B cell (primary cell): ENCODE measurements around the gene LYZL6. TPM values are rescaled to one million over a fixed set of nuclear protein-coding genes. Genes with fewer than 3 reads are reported as not detected.

ENCODE experiments used
- ATAC-seq: fragments of 200-7000 bp; cut with Tn5 transposase; one replicate; pipeline ENCODE4 v1.10.0; 2021; ENCODE audit warnings: low read depth, mild to moderate bottlenecking, moderate number of reproducible peaks, moderate library complexity
- CTCF ChIA-PET: fragments of 350-600 bp; sonication (Branson Sonifier 250); formaldehyde crosslinking; loops from one replicate; lab custom pipeline; 2021; ENCODE audit warnings: antibody characterized with exemption, inconsistent platforms; lab: Charles Lee
- POLR2A ChIA-PET: fragments of 350-600 bp; sonication (Branson Sonifier 250); formaldehyde crosslinking; loops from one replicate; lab custom pipeline; 2021; ENCODE audit warnings: antibody characterized with exemption; lab: Charles Lee
- DNase-seq: peaks from one replicate; pipeline ENCODE4 v3.0.0; 2013
- H2AFZ ChIP-seq: 2 replicates; pipeline ENCODE4 v1.6.1; 2012; ENCODE audit warnings: mild to moderate bottlenecking, low read depth, low read length; ENCODE audit not compliant: insufficient read depth, poor library complexity, severe bottlenecking
- H3K27ac ChIP-seq, 2 donors: 1 replicate in 1 of 2; 2 replicates in 1 of 2; pipeline ENCODE4 v1.5.1; 2012 to 2013; ENCODE audit warnings: low read length in 2 of 2, mild to moderate bottlenecking in 2 of 2, moderate library complexity in 1 of 2
- H3K27me3 ChIP-seq, 4 experiments: fragments of 200-600 bp in 1 of 4; sonication (generic) in 1 of 4; replicated peaks in 1 of 4; 1 replicate in 2 of 4; 2 replicates in 2 of 4; pipeline versions ENCODE4 v1.6.1 to v1.7.0; 2013 to 2016; ENCODE audit warnings: low read length in 3 of 4, mild to moderate bottlenecking in 2 of 4, mixed read lengths in 1 of 4, moderate library complexity in 1 of 4; ENCODE audit not compliant: insufficient read depth in 4 of 4, control insufficient read depth in 3 of 4; ENCODE audit errors: control extremely low read depth in 1 of 4
- H3K36me3 ChIP-seq, 2 experiments: replicated peaks in 1 of 2; 1 replicate in 1 of 2; 2 replicates in 1 of 2; pipeline versions ENCODE4 v1.6.1 to v1.7.1; 2013; ENCODE audit warnings: low read length in 1 of 2; ENCODE audit not compliant: insufficient read depth in 2 of 2, control insufficient read depth in 1 of 2; ENCODE audit errors: control extremely low read depth in 1 of 2, extremely low read depth in 1 of 2
- H3K4me1 ChIP-seq, 2 donors: fragments of 200-600 bp in 1 of 2; sonication (generic) in 1 of 2; 1 replicate in 1 of 2; 2 replicates in 1 of 2; pipeline versions ENCODE4 v1.5.1 to v1.6.1; 2013 to 2017; ENCODE audit warnings: low read length in 2 of 2; ENCODE audit not compliant: control insufficient read depth in 2 of 2, insufficient read depth in 2 of 2
- H3K4me2 ChIP-seq: replicated peaks from 2 replicates; pipeline ENCODE3; 2012; ENCODE audit warnings: mild to moderate bottlenecking, low read depth, low read length; ENCODE audit not compliant: poor library complexity, severe bottlenecking
- H3K4me3 ChIP-seq, 5 experiments: fragments of 200-600 bp in 1 of 5; sonication (generic) in 1 of 5; 1 replicate in 3 of 5; 2 replicates in 2 of 5; pipeline versions ENCODE4 v1.5.1 to v1.7.0; 2011 to 2016; ENCODE audit warnings: low read length in 4 of 5, mild to moderate bottlenecking in 4 of 5, low read depth in 2 of 5, control low read depth in 1 of 5, moderate library complexity in 1 of 5; ENCODE audit not compliant: insufficient read depth in 1 of 5; ENCODE audit errors: control extremely low read depth in 1 of 5, extremely low read depth in 1 of 5
- H3K79me2 ChIP-seq: fragments of 200-600 bp; sonication (generic); one replicate; pipeline ENCODE4 v1.6.0; 2016; ENCODE audit warnings: low read length; ENCODE audit not compliant: control insufficient read depth, insufficient read depth
- H3K9ac ChIP-seq: fragments of 200-600 bp; sonication (generic); 2 replicates; pipeline ENCODE4 v1.6.1; 2017; ENCODE audit warnings: mild to moderate bottlenecking, low read length, moderate library complexity
- H3K9me3 ChIP-seq, 3 donors: one replicate each; pipeline versions ENCODE4 v1.6.1 to v1.7.1; 2013; ENCODE audit warnings: low read length in 2 of 3; ENCODE audit not compliant: control insufficient read depth in 2 of 3, insufficient read depth in 1 of 3; ENCODE audit errors: control extremely low read depth in 1 of 3
- H4K20me1 ChIP-seq: 2 replicates; pipeline ENCODE4 v1.6.0; 2012; ENCODE audit warnings: mild to moderate bottlenecking, low read length; ENCODE audit not compliant: insufficient read depth, control insufficient read depth, poor library complexity, severe bottlenecking
- H3K27ac Mint-ChIP-seq: one replicate; pipeline ENCODE4 v1.8.0; 2021; ENCODE audit warnings: mixed read lengths
- H3K27me3 Mint-ChIP-seq: one replicate; pipeline ENCODE4 v1.8.0; 2021; ENCODE audit warnings: mixed read lengths
- H3K4me1 Mint-ChIP-seq: one replicate; pipeline ENCODE4 v1.8.0; 2021; ENCODE audit warnings: mixed read lengths
- H3K4me3 Mint-ChIP-seq: one replicate; pipeline ENCODE4 v1.8.0; 2021; ENCODE audit warnings: mixed read lengths
- H3K9me3 Mint-ChIP-seq: one replicate; pipeline ENCODE4 v1.8.0; 2022; ENCODE audit warnings: mixed read lengths; ENCODE audit not compliant: insufficient read depth
- EZH2 ChIP-seq: IDR thresholded peaks from 2 replicates; pipeline ENCODE4 v1.6.1; 2012; ENCODE audit warnings: borderline replicate concordance, low read depth, mild to moderate bottlenecking, moderate library complexity, low read length; ENCODE audit not compliant: insufficient read depth, poor library complexity, severe bottlenecking
- WGBS: methylation state at CpG from one replicate; pipeline ENCODE4 v1.1.5; 2013; ENCODE audit warnings: missing lambda C conversion rate; ENCODE audit not compliant: insufficient coverage; 5-methylcytosine and 5-hydroxymethylcytosine counted together
- intact Hi-C: fragments of 100-400 bp; cut with micrococcal nuclease; formaldehyde crosslinking; loops from one replicate; pipeline ENCODE4 v1.10.0; 2022
- polyA plus RNA-seq: library from polyadenylated mRNA; depleted of rRNA; stranded (reverse); fragments of >200 nt; gene quantifications from 2 replicates; pipeline ENCODE4 v1.2.3, GENCODE V29; 2012
- total RNA-seq, 2 donors: library from RNA; stranded (reverse); fragments of 120-200 nt in 1 of 2; gene quantifications; 1 replicate in 1 of 2; 2 replicates in 1 of 2; pipeline versions ENCODE4 v1.2.3 to v1.2.4, GENCODE V29; 2013 to 2022
- TF ChIP-seq, protein P1 (sequence below): fragments of 200-600 bp; IDR thresholded peaks from one replicate; pipeline ENCODE4 v1.8.0; 2022; ENCODE audit warnings: antibody characterized with exemption, mild to moderate bottlenecking

LYZL6 gene
- total and polyA plus RNA-seq, 2 donors (not counting 1 experiment from before 2014, with no cell fraction given) = not detected

DNA sequence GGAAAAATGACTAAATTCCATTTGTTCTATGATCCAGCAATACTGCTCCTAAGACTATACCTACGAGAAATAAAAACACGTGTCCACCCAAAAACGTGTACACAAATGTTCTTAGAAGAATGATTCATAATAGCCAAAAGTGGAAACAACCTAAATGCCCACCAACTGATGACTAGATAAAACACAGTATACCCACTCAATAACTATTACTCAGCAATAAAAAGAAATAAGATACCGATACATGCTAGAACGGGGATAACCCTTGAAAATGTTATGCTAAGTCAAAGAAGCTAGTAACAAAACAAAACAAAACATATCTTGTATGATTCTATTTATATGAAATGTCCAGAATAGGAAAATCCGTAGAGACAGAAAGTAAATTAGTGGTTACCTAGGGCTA, 20.1 kb upstream of the LYZL6 start:
- H3K27ac ChIP-seq = no peak overlapping the region
- no peak overlapping the region for H2AFZ ChIP-seq
- H3K27me3 Mint-ChIP-seq = peaks cover 27% of the 10 kb centered on the region
- ATAC-seq (no peak), DNase-seq (no peak)
- intact Hi-C loops = no loop called here
- H3K9ac ChIP-seq = no peak overlapping the region
- no peaks in the 10 kb centered on the region for H3K4me1 Mint-ChIP-seq
- ChIA-PET POLR2A (no interaction called here), CTCF (interaction anchor here (1.0 kb wide), 1 partner anchor 12 kb away, joined by 3 read pairs; no protein-coding TSS in a partner anchor)
- no peak overlapping the region for H3K4me3 Mint-ChIP-seq
- no peaks in the 10 kb centered on the region for H3K36me3 ChIP-seq
- H3K4me2 ChIP-seq = no peak overlapping the region
- TF ChIP-seq EZH2 = no peak
- TF ChIP-seq, protein P1, sequence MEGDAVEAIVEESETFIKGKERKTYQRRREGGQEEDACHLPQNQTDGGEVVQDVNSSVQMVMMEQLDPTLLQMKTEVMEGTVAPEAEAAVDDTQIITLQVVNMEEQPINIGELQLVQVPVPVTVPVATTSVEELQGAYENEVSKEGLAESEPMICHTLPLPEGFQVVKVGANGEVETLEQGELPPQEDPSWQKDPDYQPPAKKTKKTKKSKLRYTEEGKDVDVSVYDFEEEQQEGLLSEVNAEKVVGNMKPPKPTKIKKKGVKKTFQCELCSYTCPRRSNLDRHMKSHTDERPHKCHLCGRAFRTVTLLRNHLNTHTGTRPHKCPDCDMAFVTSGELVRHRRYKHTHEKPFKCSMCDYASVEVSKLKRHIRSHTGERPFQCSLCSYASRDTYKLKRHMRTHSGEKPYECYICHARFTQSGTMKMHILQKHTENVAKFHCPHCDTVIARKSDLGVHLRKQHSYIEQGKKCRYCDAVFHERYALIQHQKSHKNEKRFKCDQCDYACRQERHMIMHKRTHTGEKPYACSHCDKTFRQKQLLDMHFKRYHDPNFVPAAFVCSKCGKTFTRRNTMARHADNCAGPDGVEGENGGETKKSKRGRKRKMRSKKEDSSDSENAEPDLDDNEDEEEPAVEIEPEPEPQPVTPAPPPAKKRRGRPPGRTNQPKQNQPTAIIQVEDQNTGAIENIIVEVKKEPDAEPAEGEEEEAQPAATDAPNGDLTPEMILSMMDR = no peak
- WGBS = 100% methylated on average over 1 of the region's 6 CpGs
- H3K9me3 ChIP-seq = no peaks in the 10 kb centered on the region
- H3K4me1 ChIP-seq = no peaks in the 10 kb centered on the region
- no peaks in the 10 kb centered on the region for H3K9me3 Mint-ChIP-seq
- H3K79me2 ChIP-seq = no peaks in the 10 kb centered on the region
- no peak overlapping the region for H3K27ac Mint-ChIP-seq
- no peaks in the 10 kb centered on the region for H4K20me1 ChIP-seq
- H3K27me3 ChIP-seq = peaks cover 0 to 12% (median 6%) of the 10 kb centered on the region in 4 experiments
- no peak overlapping the region for H3K4me3 ChIP-seq

DNA sequence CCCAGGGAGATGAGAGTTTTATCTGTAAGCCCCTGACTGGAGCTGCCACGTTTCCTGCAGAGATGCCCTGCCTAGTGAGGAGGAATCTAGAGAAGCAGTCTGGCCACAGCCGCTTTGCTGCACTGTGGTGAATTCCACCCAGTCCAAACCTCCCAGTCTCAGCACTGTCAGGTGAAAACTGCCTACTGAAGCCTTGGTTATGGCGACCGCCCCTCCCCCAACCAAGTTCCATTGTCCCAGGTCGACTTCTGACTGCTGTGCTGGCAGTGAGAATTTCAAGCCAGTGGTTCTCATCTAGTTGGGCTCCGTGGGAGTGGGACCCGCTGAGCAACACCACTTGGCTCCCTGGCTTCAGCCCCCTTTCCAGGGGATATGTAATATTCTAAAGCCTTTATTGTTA, 10.2 kb upstream of the LYZL6 start:
- H3K27me3 Mint-ChIP-seq = peaks cover 34% of the 10 kb centered on the region
- no peaks in the 10 kb centered on the region for H3K4me1 Mint-ChIP-seq
- Histone ChIP-seq H3K9me3 (no peaks in the 10 kb centered on the region), H3K27ac (no peak overlapping the region), H3K4me2 (no peak overlapping the region), H3K4me1 (no peaks in the 10 kb centered on the region), H3K27me3 (peaks cover 0 to 2% (median 0%) of the 10 kb centered on the region in 4 experiments), H2AFZ (no peak overlapping the region), H3K9ac (no peak overlapping the region), H3K36me3 (no peaks in the 10 kb centered on the region), H3K79me2 (no peaks in the 10 kb centered on the region), H3K4me3 (no peak overlapping the region), H4K20me1 (no peaks in the 10 kb centered on the region)
- H3K27ac Mint-ChIP-seq = no peak overlapping the region
- H3K9me3 Mint-ChIP-seq = no peaks in the 10 kb centered on the region
- POLR2A ChIA-PET = no interaction called here
- 61% methylated on average over 4 of the region's 7 CpGs for WGBS
- intact Hi-C loops = no loop called here
- no peak overlapping the region for H3K4me3 Mint-ChIP-seq
- no peak for ATAC-seq
- TF ChIP-seq, protein P1 = no peak
- TF ChIP-seq EZH2 = no peak
- CTCF ChIA-PET = interaction anchor here (0.6 kb wide), 1 partner anchor 20 kb away, joined by 3 read pairs; no protein-coding TSS in a partner anchor
- DNase-seq = no peak
